CD14-positive monocyte (primary cell): ENCODE results near the gene KRTAP10-4. TPM values are rescaled to one million over a fixed set of nuclear protein-coding genes. Genes with fewer than 3 reads are reported as not detected.
A peak's percentile ranks its signal among the peaks of the same experiment; 100 is the strongest.

ENCODE experiments used
- DNase-seq, 3 donors: peaks; one replicate each; pipeline ENCODE4 v3.0.0-alpha.2; 2011 to 2022
- H2AFZ ChIP-seq: 2 replicates; pipeline ENCODE4 v1.6.0; 2012; ENCODE audit warnings: mild to moderate bottlenecking, low read depth, low read length, inconsistent platforms; ENCODE audit not compliant: insufficient read depth, poor library complexity, severe bottlenecking
- H3K27ac ChIP-seq, 2 donors: 1 replicate in 1 of 2; 2 replicates in 1 of 2; pipeline ENCODE4 v1.5.1; 2012 to 2013; ENCODE audit warnings: low read length in 2 of 2, control low read depth in 1 of 2, inconsistent platforms in 1 of 2, low read depth in 1 of 2, mild to moderate bottlenecking in 1 of 2
- H3K27me3 ChIP-seq, 2 donors: one replicate each; pipeline versions ENCODE4 v1.6.0 to v1.6.1; 2011 to 2013; ENCODE audit warnings: low read length in 2 of 2; ENCODE audit not compliant: control insufficient read depth in 2 of 2, insufficient read depth in 2 of 2
- H3K36me3 ChIP-seq, 2 donors: replicated peaks in 1 of 2; 1 replicate in 1 of 2; 2 replicates in 1 of 2; pipeline versions ENCODE4 v1.5.1 to v1.6.1; 2012 to 2013; ENCODE audit warnings: low read length in 2 of 2, control low read depth in 1 of 2, inconsistent platforms in 1 of 2, mild to moderate bottlenecking in 1 of 2; ENCODE audit not compliant: insufficient read depth in 2 of 2, control insufficient read depth in 1 of 2
- H3K4me1 ChIP-seq, 2 donors: 1 replicate in 1 of 2; 2 replicates in 1 of 2; pipeline versions ENCODE4 v1.5.1 to v1.6.1; 2012 to 2013; ENCODE audit warnings: low read length in 2 of 2, control low read depth in 1 of 2, inconsistent platforms in 1 of 2, mild to moderate bottlenecking in 1 of 2, moderate library complexity in 1 of 2; ENCODE audit not compliant: insufficient read depth in 2 of 2, control insufficient read depth in 1 of 2
- H3K4me2 ChIP-seq: replicated peaks from 2 replicates; pipeline ENCODE3; 2012; ENCODE audit warnings: low read length, moderate library complexity, mild to moderate bottlenecking; ENCODE audit not compliant: poor library complexity, severe bottlenecking; ENCODE audit errors: extremely low read depth
- H3K4me3 ChIP-seq, 3 experiments: fragments of 200-600 bp in 1 of 3; sonication (generic) in 1 of 3; replicated peaks in 1 of 3; 1 replicate in 2 of 3; 2 replicates in 1 of 3; pipeline ENCODE4 v1.5.1; 2011 to 2013; ENCODE audit warnings: low read length in 3 of 3, mild to moderate bottlenecking in 3 of 3, control low read depth in 2 of 3, low read depth in 2 of 3, inconsistent platforms in 1 of 3, moderate library complexity in 1 of 3
- H3K79me2 ChIP-seq: 2 replicates; pipeline ENCODE4 v1.6.0; 2012; ENCODE audit warnings: mild to moderate bottlenecking, control low read depth, inconsistent platforms, low read length, moderate library complexity; ENCODE audit not compliant: insufficient read depth
- H3K9ac ChIP-seq: 2 replicates; pipeline ENCODE4 v1.6.0; 2017; ENCODE audit warnings: low read length, mild to moderate bottlenecking; ENCODE audit not compliant: insufficient read depth, poor library complexity, severe bottlenecking
- H3K9me3 ChIP-seq, 2 donors: replicated peaks in 1 of 2; 1 replicate in 1 of 2; 2 replicates in 1 of 2; pipeline versions ENCODE4 v1.5.1 to v1.6.1; 2012 to 2013; ENCODE audit warnings: low read length in 2 of 2, control low read depth in 1 of 2; ENCODE audit not compliant: control insufficient read depth in 1 of 2, insufficient read depth in 1 of 2
- H4K20me1 ChIP-seq: 2 replicates; pipeline ENCODE4 v1.6.0; 2012; ENCODE audit warnings: mild to moderate bottlenecking, low read length, control low read depth, moderate library complexity; ENCODE audit not compliant: insufficient read depth
- H3K27ac Mint-ChIP-seq, 7 donors: one replicate each; pipeline ENCODE4 v1.8.0; 2020; ENCODE audit warnings: mild to moderate bottlenecking in 7 of 7, mixed read lengths in 7 of 7, moderate library complexity in 6 of 7, inconsistent platforms in 2 of 7
- H3K27me3 Mint-ChIP-seq, 3 donors: one replicate each; pipeline ENCODE4 v1.8.0; 2021 to 2022; ENCODE audit warnings: low read depth in 3 of 3, mild to moderate bottlenecking in 3 of 3, mixed read lengths in 3 of 3, moderate library complexity in 3 of 3, inconsistent platforms in 1 of 3
- H3K36me3 Mint-ChIP-seq, 2 donors: one replicate each; pipeline ENCODE4 v1.8.0; 2020; ENCODE audit warnings: mixed read lengths in 2 of 2, inconsistent platforms in 1 of 2, mild to moderate bottlenecking in 1 of 2
- H3K4me1 Mint-ChIP-seq: one replicate; pipeline ENCODE4 v1.8.0; 2020; ENCODE audit warnings: mild to moderate bottlenecking, mixed read lengths
- H3K4me3 Mint-ChIP-seq, 2 donors: one replicate each; pipeline ENCODE4 v1.8.0; 2020; ENCODE audit warnings: mild to moderate bottlenecking in 2 of 2, mixed read lengths in 2 of 2, moderate library complexity in 1 of 2
- H3K9me3 Mint-ChIP-seq, 7 donors: one replicate each; pipeline ENCODE4 v1.8.0; 2020 to 2022; ENCODE audit warnings: mixed read lengths in 7 of 7, mild to moderate bottlenecking in 6 of 7, moderate library complexity in 6 of 7, inconsistent platforms in 2 of 7
- WGBS: methylation state at CpG from one replicate; pipeline ENCODE4 v1.1.5; 2013; ENCODE audit warnings: missing lambda C conversion rate; ENCODE audit not compliant: insufficient coverage; 5-methylcytosine and 5-hydroxymethylcytosine counted together
- intact Hi-C, 2 donors: fragments of 100-400 bp; cut with micrococcal nuclease; formaldehyde crosslinking; loops; one replicate each; pipeline versions ENCODE4 v1.15.0 to v1.15.1; 2023
- polyA plus RNA-seq, 3 donors: library from polyadenylated mRNA; depleted of rRNA in 1 of 3; unstranded in 2 of 3; stranded (reverse) in 1 of 3; fragments of 300-500 nt in 2 of 3; fragments of >200 nt in 1 of 3; fragmentation: Illumina TruSeq in 2 of 3; gene quantifications; 1 replicate in 2 of 3; 2 replicates in 1 of 3; pipeline ENCODE4 v1.2.3, GENCODE V29; 2012 to 2021
- TF ChIP-seq, protein P1 (sequence below): fragments of 200-600 bp; IDR thresholded peaks from one replicate; pipeline ENCODE4 v1.8.0; 2022; ENCODE audit warnings: antibody characterized with exemption, mild to moderate bottlenecking

Gene KRTAP10-4
- polyA plus RNA-seq, 3 donors: not detected

GRCh38 chr21:44532712-44533111, 40.8 kb upstream of the KRTAP10-4 start:
- Histone ChIP-seq H3K27me3 (no peaks in the 10 kb centered on the region), H3K9me3 (no peaks in the 10 kb centered on the region), H3K27ac (no peak overlapping the region), H3K79me2 (no peaks in the 10 kb centered on the region), H3K4me1 (no peaks in the 10 kb centered on the region), H3K4me3 (no peak overlapping the region), H2AFZ (no peak overlapping the region), H3K36me3 (no peaks in the 10 kb centered on the region), H3K4me2 (no peak overlapping the region), H3K9ac (no peak overlapping the region), H4K20me1 (no peaks in the 10 kb centered on the region)
- Mint-ChIP-seq H3K4me3 (no peak overlapping the region), H3K27me3 (peaks cover 0 to 17% (median 13%) of the 10 kb centered on the region in 3 donors), H3K27ac (peak overlapping the region in 1 of 7 donors; percentile 24), H3K36me3 (no peaks in the 10 kb centered on the region), H3K4me1 (no peaks in the 10 kb centered on the region), H3K9me3 (peaks cover 0 to 4% (median 0%) of the 10 kb centered on the region in 7 donors)
- TF ChIP-seq, protein P1, sequence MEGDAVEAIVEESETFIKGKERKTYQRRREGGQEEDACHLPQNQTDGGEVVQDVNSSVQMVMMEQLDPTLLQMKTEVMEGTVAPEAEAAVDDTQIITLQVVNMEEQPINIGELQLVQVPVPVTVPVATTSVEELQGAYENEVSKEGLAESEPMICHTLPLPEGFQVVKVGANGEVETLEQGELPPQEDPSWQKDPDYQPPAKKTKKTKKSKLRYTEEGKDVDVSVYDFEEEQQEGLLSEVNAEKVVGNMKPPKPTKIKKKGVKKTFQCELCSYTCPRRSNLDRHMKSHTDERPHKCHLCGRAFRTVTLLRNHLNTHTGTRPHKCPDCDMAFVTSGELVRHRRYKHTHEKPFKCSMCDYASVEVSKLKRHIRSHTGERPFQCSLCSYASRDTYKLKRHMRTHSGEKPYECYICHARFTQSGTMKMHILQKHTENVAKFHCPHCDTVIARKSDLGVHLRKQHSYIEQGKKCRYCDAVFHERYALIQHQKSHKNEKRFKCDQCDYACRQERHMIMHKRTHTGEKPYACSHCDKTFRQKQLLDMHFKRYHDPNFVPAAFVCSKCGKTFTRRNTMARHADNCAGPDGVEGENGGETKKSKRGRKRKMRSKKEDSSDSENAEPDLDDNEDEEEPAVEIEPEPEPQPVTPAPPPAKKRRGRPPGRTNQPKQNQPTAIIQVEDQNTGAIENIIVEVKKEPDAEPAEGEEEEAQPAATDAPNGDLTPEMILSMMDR: no peak
- intact Hi-C loops: no loop called here
- WGBS: 94% methylated on average over 12 of the region's 16 CpGs
- DNase-seq: no peak

DNA sequence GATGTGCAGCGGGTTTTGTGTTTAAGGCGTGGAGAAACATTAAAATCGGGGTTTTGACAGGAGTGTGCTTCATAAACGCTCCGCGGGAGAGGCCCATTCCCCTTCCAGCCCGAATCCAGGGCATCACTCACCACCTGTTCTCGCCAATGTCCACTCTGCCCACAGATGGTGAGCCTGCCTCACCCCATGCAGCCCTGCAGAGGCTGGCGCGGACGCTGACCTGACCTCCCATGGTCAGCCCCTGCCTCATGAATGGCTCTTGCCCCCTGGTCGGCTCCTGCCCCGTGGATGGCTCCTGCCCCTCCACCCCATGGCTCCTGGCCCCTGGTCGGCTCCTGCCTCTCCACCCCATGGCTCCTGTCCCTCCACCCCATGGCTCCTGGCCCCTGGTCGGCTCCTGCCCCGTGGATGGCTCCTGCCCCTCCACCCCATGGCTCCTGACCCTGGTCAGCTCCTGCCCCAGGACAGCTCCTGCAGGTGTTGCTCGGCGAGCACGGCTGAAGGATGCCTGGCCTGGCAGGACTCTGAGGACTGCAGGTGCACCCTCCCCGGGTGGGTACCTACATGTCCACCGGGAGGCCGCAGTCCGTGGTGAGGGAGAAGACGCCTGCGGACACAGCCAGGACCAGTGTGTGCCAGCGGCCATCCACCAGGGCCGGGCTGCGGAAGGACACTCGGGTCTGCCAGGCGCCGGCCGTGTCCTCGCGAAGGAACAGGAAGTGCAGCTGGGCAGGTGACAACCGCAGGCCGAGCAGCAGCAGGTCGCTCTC, 40.2 kb upstream of the KRTAP10-4 start:
- intact Hi-C loops: no loop called here
- DNase-seq: no peak
- no peaks in the 10 kb centered on the region for H3K79me2 ChIP-seq
- no peak overlapping the region for H3K4me3 ChIP-seq
- H3K4me1 ChIP-seq: no peaks in the 10 kb centered on the region
- Mint-ChIP-seq H3K4me3 (no peak overlapping the region), H3K36me3 (no peaks in the 10 kb centered on the region), H3K9me3 (peaks cover 0 to 4% (median 0%) of the 10 kb centered on the region in 7 donors), H3K4me1 (no peaks in the 10 kb centered on the region), H3K27me3 (peaks cover 0 to 17% (median 13%) of the 10 kb centered on the region in 3 donors), H3K27ac (no peak overlapping the region)
- H2AFZ ChIP-seq: no peak overlapping the region
- TF ChIP-seq, protein P1: no peak
- H3K9me3 ChIP-seq: no peaks in the 10 kb centered on the region
- H3K9ac ChIP-seq: no peak overlapping the region
- H3K27me3 ChIP-seq: no peaks in the 10 kb centered on the region
- H3K4me2 ChIP-seq: no peak overlapping the region
- H4K20me1 ChIP-seq: no peaks in the 10 kb centered on the region
- no peaks in the 10 kb centered on the region for H3K36me3 ChIP-seq
- WGBS: 95% methylated on average over 36 of the region's 37 CpGs
- H3K27ac ChIP-seq: no peak overlapping the region
